ENCODE data around the gene LCN12.
"Not testable (repeated sequence)": the region's sequence is repeated elsewhere in the genome, so short reads cannot be mapped to it uniquely, and the experiment has no call there.

The LCN12 gene

DNA sequence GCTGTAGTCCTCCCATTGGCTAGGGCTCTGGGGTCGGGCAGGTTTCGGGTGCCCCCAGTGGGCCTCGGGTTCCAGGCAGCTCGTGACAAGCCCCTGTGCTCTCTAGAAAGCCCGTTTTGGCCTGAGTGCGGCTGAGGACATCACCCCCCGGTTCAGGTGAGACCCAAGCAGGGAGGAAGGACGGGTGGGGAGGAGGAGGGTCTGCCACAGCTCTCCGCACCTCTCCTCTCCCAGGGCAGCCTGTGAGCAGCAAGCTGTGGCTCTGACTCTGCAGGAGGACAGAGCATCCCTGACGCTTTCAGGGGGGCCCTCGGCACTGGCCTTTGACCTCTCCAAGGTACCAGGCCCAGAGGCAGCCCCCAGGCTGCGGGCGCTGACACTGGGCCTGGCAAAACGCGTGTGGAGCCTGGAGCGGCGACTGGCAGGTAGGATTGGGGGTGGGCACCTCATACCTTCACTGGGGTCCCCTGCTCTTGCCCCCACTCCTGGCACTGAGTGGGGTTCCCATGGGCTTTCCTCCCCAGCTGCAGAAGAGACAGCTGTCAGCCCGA, 40.8 kb downstream of the LCN12 start:
- DNase-seq: no peak

DNA sequence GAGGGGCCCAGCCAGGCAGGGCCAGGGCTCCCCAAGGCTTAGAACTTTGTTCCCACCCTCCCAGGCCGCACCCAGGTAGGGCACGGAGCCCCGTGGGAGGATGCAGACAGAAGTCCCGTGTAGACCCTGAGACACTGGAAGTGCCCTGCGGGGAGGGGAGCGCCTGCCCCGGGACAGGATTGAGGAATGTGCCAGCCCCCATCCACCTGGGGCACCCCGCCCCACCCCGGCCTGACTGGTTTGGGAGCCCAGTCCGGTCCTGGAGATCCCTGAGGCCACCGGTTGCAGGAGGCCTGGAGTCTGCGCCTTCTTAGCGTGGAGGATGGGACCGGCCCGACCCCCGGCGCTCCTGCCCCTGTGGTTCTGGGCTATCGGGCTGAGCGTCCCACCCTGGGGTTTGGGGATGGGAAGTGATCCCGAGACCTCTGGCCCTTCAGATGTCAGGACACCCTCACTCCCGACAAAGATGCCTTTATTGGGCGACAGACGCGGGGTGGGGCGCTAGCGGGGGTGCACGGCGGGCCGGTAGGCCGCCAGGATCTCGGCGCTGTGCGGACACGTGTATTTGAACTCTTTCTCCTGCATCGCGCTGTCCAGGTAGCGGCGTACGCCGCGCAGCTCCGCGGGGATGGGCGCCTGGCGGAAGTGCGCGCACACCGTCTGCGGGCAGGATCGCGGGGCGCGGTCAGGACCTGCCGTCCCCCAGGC, 42.3 kb downstream of the LCN12 start:
- DNase-seq: no peak

DNA sequence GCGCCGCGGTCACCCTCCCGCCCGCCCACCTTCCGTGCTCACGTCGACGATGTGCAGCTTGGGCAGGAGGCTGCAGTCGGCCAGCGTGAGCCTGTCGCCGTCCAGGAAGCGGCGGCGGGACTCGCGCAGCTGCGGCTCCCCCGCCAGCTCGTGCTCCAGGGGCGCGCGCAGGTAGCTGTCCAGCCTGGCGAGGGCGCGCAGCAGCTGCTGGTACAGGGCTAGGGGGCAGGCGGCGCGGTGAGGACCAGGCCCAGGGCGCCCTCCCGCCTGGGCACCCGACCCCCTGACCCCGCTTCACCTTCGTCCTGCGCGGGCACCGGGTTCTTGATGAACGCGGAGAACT, 42.8 kb downstream of the LCN12 start:
- no peak for DNase-seq

DNA sequence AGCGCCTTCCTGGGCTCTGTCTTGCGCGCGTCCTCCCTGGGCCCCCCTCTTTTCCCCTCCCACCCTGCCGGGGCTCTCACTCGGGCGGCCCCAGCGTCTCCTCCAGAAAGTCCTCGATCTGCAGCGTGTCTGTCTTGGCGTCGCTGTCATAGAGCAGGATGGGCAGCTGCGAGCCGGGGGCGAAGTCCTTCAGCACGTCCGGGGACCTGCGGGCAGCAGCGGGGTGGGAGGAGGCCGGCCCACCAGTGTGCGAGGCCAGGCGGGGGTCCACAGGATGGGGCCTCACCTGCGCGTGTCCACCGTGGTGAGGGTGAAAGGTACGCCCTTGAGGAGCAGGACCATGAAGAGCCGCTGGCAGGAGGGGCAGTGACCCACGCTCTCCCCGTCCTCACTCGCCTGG, 43.3 kb downstream of the LCN12 start:
- no peak for DNase-seq

DNA sequence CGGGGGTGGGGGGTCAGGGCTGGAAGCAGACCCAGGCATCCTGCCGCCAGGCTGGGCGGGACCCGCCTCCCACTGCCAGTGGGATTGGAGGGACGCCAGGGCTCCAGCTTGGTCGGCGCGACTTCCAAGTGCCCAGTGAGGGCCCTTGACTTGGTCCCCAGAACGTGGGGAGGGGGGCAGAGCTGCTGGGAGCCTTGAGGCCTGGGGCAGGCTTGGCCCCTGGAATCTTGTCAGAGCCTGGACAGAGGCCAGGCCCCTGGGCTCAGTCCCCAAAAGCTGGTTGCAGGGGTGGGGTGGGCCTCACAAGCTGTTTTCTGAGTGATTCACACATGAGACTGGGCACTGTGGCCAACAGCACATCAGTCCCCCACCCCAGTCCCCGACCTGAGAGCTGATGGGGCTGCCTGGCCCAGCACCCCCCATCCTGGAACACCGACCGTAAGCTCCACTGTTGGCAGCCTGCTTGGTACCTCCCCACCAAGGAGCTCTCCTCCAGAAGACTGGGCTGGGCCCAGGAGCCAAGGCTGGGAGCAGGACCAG, 43.8 kb downstream of the LCN12 start:
- no peak for DNase-seq

DNA sequence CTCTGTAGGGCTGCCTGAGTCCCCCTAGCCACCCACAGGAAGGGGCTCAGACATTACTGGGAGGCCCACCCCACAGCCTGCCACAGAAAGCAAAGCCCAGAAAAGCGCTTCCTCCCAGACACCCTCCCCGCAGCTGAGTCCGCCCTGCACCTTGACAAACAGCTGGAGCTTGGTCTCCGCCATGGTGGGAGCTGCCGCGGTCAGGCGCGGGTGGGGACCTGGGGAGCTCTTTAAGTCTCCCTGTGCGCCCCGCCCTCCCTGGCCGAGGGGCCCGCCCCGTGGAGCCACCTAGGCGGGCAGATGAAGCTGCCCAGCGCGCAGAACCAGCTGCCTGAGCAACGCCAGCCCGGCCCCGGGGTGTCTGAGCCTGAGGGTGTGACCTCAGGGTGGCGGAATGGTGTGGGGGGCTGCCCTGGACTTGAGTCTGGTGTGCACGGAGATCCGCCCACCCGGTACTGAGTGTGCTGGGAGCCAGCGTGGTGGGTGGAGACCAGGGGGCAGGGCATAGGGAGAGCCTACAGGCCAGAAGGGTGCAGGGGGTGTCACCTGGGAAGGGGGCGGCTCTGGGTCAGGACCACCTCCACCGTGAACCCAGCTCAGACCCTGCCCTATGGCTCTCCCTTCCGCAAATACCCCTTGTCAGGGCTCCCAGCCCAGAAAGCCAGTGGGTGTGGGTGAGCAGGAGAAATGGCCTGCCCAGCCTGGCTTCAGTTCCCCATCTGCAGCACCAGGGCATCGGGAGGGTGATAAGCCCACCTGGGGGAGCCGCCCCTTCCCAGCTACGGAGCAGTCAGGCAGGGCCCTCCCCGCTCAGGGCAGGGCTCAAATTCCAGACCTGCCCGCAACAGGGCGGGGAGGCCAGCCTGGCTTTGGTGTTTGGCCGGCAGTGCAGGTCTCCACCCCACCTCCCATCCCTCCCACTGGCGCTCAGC, 44.6 kb downstream of the LCN12 start, which contains the start of gene CLIC3:
Gene CLIC3, minus strand, starts transcription at position 208 of the 932 bp plus-strand sequence. Its CDS starts 25 bp downstream, at position 183.
- no peak for DNase-seq

DNA sequence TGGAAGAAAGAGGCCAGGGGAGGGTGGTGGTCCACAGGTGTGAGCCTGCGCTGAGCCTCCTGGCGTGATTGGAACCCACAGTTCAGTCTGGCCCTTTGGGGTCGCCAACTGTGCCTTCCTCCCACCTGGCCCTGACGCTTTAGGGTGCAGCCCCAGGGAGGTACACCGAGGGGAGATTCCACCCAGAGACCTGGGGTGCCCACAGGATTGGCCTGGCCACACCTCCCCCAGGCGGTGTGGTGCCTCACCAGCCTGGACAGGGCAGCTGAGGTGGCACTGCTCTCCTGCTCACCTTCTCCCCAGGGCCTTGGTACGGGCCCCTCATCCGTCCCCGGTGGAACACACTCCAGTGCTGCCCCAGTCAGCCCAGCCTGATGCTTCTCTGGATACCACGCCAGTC, 45.3 kb downstream of the LCN12 start:
- no peak for DNase-seq

DNA sequence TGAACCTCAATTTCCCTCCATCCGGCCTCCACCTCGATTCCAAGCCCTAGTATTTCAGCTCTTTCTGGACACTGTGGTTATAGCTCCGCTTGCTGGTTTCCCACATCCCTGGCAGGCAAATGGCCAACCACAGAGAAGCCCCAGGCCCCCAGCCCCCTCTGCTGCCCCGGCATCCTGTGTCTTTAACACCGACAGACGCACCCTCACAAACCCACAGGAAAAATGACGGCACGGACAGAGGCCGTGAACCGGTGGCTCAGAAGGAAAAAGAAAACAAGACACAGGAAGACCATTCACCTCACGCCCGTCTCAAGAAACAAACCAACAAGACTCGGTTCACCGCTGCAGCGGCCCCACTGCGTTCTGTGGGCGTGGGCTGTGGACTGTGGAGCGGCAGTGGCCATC, 45.8 kb downstream of the LCN12 start:
- no peak for DNase-seq

DNA sequence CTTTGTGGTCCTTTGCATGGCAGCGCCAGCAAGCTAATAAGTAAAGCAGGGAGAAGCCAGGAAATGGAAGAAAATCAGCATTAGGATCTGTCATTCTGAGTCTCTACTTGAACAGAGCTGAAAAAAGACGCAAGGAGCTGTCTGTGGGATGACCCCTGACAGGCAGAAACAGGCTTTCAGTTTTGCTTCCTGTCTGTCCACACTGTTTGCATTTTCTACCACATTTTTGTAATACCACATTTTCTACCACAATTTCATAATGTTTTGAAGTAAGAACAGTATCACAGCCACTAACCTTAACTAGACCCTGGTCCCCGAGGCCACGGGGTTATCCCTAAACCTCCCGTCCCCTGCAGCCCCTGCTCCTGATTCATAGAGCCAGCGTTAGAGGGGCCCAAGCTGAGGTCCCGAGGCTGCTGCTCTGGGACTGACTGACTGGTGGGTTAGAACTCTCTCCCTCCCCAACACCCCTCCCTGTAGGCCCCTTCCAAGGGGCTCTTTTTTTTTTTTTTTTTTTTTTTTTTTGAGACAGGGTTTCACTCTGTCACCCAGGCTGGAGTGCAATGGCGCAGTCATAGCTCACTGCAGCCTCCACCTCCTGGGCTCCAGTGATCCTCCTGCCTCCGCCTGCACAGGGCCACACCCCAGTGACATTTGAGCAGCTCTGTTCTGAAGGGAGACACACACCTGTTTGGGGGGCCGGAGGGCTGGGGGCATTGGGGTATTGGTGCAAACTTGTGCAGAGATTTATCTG, 48.3 kb downstream of the LCN12 start:
- DNase-seq: no peak

DNA sequence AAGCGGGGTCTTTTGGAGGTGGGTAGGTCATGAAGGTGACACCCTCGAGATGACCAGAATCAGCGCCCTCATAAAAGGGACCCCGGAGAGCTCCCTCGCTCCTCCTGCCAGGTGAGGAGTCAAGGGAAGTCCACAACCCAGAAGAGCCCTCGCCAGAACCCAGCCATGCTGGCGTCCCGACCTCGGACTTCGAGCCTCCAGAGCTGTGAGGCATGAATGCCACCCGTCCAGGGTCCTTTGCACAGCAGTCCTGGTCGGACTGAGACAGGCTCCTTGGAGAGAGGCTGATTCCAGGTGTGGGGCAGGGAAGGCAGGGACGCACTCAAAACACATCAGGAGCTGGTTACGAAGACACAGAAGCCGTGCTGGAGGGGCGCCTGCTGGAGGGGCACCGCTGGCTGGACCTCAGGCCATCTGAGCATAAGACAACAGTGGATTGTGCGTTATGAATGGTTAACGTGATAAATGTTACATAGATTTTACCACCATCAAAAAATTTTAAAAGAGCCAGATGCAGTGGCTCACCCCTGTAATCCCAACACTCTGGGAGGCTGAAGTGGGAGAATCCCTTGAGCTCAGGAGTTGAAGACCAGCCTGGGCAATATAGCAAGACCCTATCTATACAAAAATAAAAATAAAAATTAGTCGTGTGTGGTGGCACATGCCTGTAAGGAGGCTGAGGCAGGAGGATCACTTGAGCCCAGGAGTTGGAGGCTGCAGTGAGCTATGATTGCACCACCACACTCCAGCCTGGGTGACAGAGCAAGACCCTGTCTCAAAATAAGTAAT, 50.0 kb downstream of the LCN12 start:
- DNase-seq: no peak

DNA sequence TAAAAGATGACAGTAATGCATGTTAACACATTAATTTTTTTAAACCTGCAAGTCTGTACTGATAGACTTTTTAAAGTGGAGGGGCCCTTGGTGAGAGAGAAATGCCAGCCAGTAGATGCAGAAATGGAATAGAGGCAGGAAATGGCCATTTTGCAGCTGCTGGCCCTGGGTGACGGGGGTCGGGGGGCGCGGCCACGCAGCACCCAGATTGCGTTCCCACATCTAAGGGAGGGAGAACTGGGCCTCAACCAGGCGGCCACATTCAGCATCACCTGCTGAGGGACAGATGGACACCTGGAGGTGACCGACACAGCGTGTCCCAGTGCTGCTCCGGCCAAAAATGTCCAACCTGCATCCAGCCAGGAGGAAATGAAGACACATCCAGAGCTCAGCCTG, 50.6 kb downstream of the LCN12 start:
- no peak for DNase-seq

DNA sequence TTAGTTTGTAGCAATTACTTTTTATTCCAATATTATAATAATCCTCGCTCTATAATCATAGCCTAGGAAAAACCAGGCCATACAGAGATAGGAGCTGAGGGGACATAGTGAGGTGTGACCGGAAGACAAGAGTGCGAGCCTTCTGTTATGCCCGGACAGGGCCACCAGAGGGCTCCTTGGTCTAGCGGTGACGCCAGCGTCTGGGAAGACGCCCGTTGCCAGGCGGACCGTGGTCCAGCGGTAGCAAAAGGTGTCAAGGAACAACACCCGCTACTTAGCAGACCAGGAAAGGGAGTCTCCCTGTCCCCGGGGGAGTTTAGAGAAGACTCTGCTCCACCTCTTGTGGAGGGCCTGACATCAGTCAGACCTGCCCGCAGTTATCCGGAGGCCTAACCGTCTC, 52.2 kb downstream of the LCN12 start:
- not testable (repeated sequence) for DNase-seq

Measured in amniotic stem cell (primary cell).